Urinary bladder (tissue), 4 donors: Measurements from ENCODE around the gene CAMK1. TPM values are rescaled to one million over a fixed set of nuclear protein-coding genes. Genes with fewer than 3 reads are reported as not detected.

Experiments used
- DNase-seq: peaks from one replicate; pipeline ENCODE4 v3.0.0-alpha.2; 2015; ENCODE audit errors: extremely low spot score
- H3K27ac ChIP-seq: one replicate; pipeline ENCODE4 v1.5.1; 2013; ENCODE audit warnings: low read depth, mild to moderate bottlenecking, moderate library complexity
- H3K36me3 ChIP-seq: one replicate; pipeline ENCODE4 v1.6.1; 2013; ENCODE audit warnings: mild to moderate bottlenecking, moderate library complexity; ENCODE audit not compliant: insufficient read depth
- H3K4me1 ChIP-seq: one replicate; pipeline ENCODE4 v1.6.1; 2013; ENCODE audit warnings: mild to moderate bottlenecking, moderate library complexity; ENCODE audit not compliant: insufficient read depth
- H3K4me3 ChIP-seq: one replicate; pipeline ENCODE4 v1.5.1; 2013; ENCODE audit warnings: low read depth, low read length
- WGBS: extraction: QIAGEN DNeasy Blood & Tissue Kit; methylation state at CpG from one replicate; pipeline ENCODE4 v1.1.7; 2013; 5-methylcytosine and 5-hydroxymethylcytosine counted together
- polyA plus RNA-seq: library from polyadenylated mRNA; stranded (reverse); fragments of 200-250 nt; gene quantifications from one replicate; pipeline ENCODE4 v1.2.3, GENCODE V29; 2013
- total RNA-seq: library from RNA; depleted of rRNA; stranded (reverse); fragments of >200 nt; gene quantifications from one replicate; pipeline ENCODE4 v1.2.3, GENCODE V29; 2014
- donor health status: healthy with polysubstance abuse.
- donor health status: healthy.

CAMK1 gene
- total and polyA plus RNA-seq, 2 donors = 28.7 to 42.2 TPM

DNA sequence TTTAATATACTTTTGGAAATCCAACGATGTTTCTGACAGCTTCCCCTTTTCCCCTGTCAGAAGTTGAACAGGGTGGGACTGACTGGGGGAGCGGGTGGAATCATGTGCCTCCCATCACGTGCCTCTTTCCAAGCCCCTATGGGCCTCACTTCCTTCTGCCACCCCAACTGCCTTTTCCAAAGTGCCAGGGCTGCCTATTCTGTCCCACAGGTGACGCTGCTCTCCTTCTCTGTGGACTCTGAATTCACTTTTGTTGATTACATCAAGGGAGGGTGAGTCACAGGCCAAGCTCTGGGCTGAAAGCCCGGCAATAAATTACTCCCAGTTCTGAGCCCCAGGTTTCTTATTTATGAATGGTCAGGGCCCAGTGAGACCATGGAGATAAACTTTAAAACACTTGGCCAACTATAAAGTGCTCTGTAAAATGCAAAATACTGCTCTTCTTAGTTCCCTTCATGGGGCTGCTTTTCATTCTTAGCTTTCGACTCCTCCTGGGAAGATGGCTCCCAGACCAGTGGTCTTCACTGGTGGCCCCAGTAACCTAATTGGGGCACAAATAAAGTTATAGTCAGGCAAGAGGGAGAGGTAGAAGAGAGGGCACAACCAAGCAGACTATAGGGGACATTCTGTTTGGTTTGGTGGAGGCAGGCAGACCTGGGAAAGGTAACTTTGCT is 53.8 kb downstream of the CAMK1 start:
- H3K27ac ChIP-seq = peak overlapping the region; percentile 40
- DNase-seq = peak; percentile 47
- 17% methylated on average over 6 of the region's 6 CpGs for WGBS
- H3K36me3 ChIP-seq = no peaks in the 10 kb centered on the region
- no peaks in the 10 kb centered on the region for H3K4me1 ChIP-seq
- no peak overlapping the region for H3K4me3 ChIP-seq

DNA sequence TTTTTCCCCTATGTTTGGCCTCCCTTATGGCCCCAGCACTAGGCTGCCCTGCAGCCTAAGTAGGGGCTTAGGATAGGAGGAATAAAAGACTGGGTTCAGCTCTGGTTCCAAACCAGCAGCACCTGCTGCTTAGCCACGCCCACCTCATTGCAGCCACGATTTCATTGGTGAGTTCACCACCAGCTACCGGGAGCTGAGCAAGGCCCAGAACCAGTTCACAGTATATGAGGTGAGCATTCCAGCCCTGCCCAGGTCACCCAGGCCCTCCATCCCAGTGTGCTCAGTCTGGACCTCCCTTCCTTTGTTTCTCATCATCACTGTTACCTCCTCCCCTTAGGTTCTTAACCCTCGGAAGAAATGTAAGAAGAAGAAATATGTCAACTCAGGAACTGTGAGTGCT is 54.6 kb downstream of the CAMK1 start:
- Histone ChIP-seq H3K36me3 (no peaks in the 10 kb centered on the region), H3K4me3 (no peak overlapping the region), H3K27ac (no peak overlapping the region), H3K4me1 (no peaks in the 10 kb centered on the region)
- DNase-seq = no peak
- whole genome bisulfite sequencing = 20% methylated on average over 4 of the region's 4 CpGs

DNA sequence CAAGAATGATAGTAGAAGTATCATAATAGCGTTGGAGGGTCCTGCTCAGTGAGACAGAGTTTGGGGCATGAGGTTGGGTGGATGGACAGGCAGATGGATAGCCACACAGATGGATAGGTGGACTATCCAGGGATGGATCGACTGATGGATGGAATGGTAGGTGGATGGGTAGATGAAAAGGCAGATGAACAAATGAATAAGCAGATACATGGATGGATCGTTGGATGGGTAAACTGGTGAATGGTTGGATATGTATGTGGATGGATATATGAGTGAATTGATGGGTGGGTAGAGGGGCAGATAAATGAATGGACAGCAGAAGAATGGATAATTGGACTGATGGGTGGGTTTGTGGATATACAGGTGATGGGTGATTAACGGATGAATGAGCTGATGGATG is 56.6 kb downstream of the CAMK1 start:
- no peak for DNase-seq
- no peak overlapping the region for H3K27ac ChIP-seq
- no peaks in the 10 kb centered on the region for H3K4me1 ChIP-seq
- WGBS = 85% methylated on average over 4 of the region's 4 CpGs
- no peaks in the 10 kb centered on the region for H3K36me3 ChIP-seq
- H3K4me3 ChIP-seq = no peak overlapping the region

DNA sequence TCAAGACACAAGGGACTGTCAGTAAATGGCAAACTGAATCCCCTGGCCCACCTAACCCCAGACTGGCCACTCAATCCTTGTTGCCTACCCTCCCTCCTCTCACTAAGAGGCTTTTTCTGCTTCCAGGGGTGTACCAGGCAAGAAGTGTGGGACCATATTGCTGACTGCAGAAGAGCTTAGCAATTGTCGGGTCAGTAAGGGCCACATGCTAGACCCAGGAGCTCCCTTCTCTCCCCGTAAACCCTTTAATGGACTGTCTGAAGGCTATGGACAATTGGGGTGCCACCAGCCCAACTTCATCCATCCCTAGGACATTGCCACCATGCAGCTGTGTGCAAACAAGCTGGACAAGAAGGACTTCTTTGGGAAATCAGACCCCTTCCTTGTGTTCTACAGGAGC is 57.3 kb downstream of the CAMK1 start:
- H3K4me3 ChIP-seq = no peak overlapping the region
- DNase-seq = no peak
- 84% methylated on average over 2 of the region's 2 CpGs for WGBS
- no peaks in the 10 kb centered on the region for H3K36me3 ChIP-seq
- H3K4me1 ChIP-seq = no peaks in the 10 kb centered on the region
- no peak overlapping the region for H3K27ac ChIP-seq

DNA sequence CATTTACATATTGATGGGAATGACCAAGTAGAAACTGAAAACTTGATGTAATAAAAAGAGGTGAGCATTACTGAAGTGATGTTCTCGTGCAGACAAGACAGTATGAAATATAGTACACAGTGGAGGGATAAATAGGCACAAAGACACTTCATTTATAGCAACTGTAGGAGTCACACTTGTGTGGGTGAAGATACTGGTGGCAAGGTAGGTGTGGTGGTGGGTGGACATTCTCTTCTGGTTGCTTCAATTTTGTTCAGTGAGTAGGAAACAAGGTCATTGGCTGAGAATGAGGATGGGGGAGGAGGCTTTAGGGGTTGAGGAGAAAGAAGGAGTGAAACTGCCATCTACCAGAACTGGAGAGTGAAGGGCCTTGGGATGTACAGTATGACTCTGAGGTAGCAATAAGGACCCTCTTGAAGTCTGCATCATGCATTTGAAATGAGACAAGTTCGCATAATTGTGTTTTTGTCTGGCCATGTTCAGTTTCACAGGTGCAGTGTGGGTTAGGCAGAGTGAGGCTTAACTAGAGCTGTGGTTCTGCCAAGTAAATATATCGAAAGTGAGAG is 59.5 kb downstream of the CAMK1 start:
- 81% methylated on average over 3 of the region's 3 CpGs for WGBS
- Histone ChIP-seq H3K4me3 (no peak overlapping the region), H3K36me3 (no peaks in the 10 kb centered on the region), H3K27ac (no peak overlapping the region), H3K4me1 (no peaks in the 10 kb centered on the region)
- no peak for DNase-seq

Other genes starting within 250 kb of the CAMK1 start
- 0.58 TPM for gene LHFPL4, start 216.1 kb downstream of the CAMK1 start, total RNA-seq
- 0.09 TPM for gene LHFPL4, start 216.1 kb downstream of the CAMK1 start, polyA plus RNA-seq
- 15.5 TPM for gene MTMR14, start 120.4 kb downstream of the CAMK1 start, total RNA-seq
- 22.7 TPM for gene MTMR14, start 120.4 kb downstream of the CAMK1 start, polyA plus RNA-seq
- gene CPNE9, start 66.1 kb downstream of the CAMK1 start, total RNA-seq = not detected
- 0.18 TPM for gene CPNE9, start 66.1 kb downstream of the CAMK1 start, polyA plus RNA-seq
- gene BRPF1, start 38.2 kb downstream of the CAMK1 start, total RNA-seq = 11.0 TPM
- gene BRPF1, start 38.2 kb downstream of the CAMK1 start, polyA plus RNA-seq = 13.8 TPM
- 32.1 TPM for gene OGG1, start 20.0 kb downstream of the CAMK1 start, total RNA-seq
- 23.7 TPM for gene OGG1, start 20.0 kb downstream of the CAMK1 start, polyA plus RNA-seq
- 33.2 TPM for gene TADA3, start 22.5 kb upstream of the CAMK1 start, total RNA-seq
- 67.9 TPM for gene TADA3, start 22.5 kb upstream of the CAMK1 start, polyA plus RNA-seq
- 75.6 TPM for gene ARPC4, start 23.1 kb upstream of the CAMK1 start, total RNA-seq
- gene ARPC4, start 23.1 kb upstream of the CAMK1 start, polyA plus RNA-seq = 128 TPM
- 63.3 TPM for gene TTLL3, start 40.3 kb upstream of the CAMK1 start, total RNA-seq
- gene TTLL3, start 40.3 kb upstream of the CAMK1 start, polyA plus RNA-seq = 36.2 TPM
- 14.4 TPM for gene RPUSD3, start 74.1 kb upstream of the CAMK1 start, total RNA-seq
- gene RPUSD3, start 74.1 kb upstream of the CAMK1 start, polyA plus RNA-seq = 39.6 TPM
- gene CIDEC, start 110.3 kb upstream of the CAMK1 start, total RNA-seq = not detected
- gene CIDEC, start 110.3 kb upstream of the CAMK1 start, polyA plus RNA-seq = 49.2 TPM
- gene JAGN1, start 120.7 kb upstream of the CAMK1 start, total RNA-seq = 12.2 TPM
- gene JAGN1, start 120.7 kb upstream of the CAMK1 start, polyA plus RNA-seq = 44.3 TPM
- 1.2 TPM for gene IL17RE, start 132.9 kb upstream of the CAMK1 start, total RNA-seq
- 4.3 TPM for gene IL17RE, start 132.9 kb upstream of the CAMK1 start, polyA plus RNA-seq
- gene IL17RC, start 147.2 kb upstream of the CAMK1 start, total RNA-seq = 24.7 TPM
- 72.5 TPM for gene IL17RC, start 147.2 kb upstream of the CAMK1 start, polyA plus RNA-seq
- 22.9 TPM for gene CRELD1, start 163.9 kb upstream of the CAMK1 start, total RNA-seq
- 72.3 TPM for gene CRELD1, start 163.9 kb upstream of the CAMK1 start, polyA plus RNA-seq
- gene PRRT3, start 182.5 kb upstream of the CAMK1 start, total RNA-seq = 0.95 TPM
- gene PRRT3, start 182.5 kb upstream of the CAMK1 start, polyA plus RNA-seq = 2.8 TPM
- gene EMC3, start 216.9 kb upstream of the CAMK1 start, total RNA-seq = 45.2 TPM
- gene EMC3, start 216.9 kb upstream of the CAMK1 start, polyA plus RNA-seq = 117 TPM